GM21528 (cell line): ENCODE results near the gene DGKA.
"Not testable (repeated sequence)": the region's sequence is repeated elsewhere in the genome, so short reads cannot be mapped to it uniquely, and the experiment has no call there.

ENCODE experiments used
- ATAC-seq: cut with Tn5 transposase; IDR thresholded peaks from one replicate; pipeline ENCODE4 v1.9.1; 2021; ENCODE audit warnings: mild to moderate bottlenecking, moderate library complexity; ENCODE audit not compliant: unreplicated experiment, low FRiP score

Gene DGKA

GRCh38 chr12:55930771-55931316 is at the start of gene DGKA:
TSS of gene DGKA (plus strand) at chr12:55931162. CDS start at chr12:55936504, 5,342 bp downstream.
- no peak for ATAC-seq

DNA sequence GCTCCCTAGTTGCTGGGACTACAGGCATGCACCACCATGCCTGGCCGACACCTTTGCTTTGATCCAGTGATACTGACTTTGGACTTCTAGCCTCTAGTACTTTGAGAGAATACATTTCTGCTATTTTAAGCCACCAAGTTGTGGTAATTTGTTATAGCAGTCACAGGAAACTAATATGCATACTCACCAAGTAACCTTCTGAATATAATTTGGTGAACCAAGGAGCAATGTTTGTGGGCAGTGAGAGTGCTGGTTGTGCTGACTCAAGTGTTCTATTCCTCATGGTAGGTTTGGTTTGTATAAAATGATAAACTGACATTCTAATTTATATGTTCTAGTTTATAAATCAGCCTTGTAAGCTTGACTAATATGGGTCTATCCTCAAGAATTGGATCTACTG is 45.8 kb upstream of the DGKA start:
- ATAC-seq = no peak

- ATAC-seq = no peak
Measured at GRCh38 chr12:55891310-55891709, 39.7 kb upstream of the DGKA start.

GRCh38 chr12:55893723-55894122 is 37.2 kb upstream of the DGKA start:
- no peak for ATAC-seq

DNA sequence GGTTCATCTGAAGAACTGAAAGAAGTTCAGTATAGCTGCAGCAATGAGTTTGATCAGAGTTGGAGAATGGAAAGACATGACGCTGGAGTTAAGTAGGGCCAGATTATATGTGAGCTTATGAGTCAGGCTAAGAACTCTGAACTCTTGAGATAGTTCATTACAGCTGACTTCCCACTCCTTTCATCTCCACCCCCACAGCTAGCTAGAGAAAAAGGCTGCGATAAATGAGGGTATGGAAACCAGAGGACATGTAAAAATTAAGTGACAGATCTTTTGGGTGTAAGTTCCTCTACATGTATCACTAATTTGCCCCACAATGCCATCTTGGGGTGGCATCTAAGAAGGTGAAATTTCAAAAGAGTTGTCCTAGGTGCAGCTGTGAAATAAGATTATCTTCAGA is 31.9 kb upstream of the DGKA start:
- ATAC-seq = no peak

GRCh38 chr12:55901881-55902490 is 29.0 kb upstream of the DGKA start:
- ATAC-seq = no peak

GRCh38 chr12:55906056-55906455 is 24.9 kb upstream of the DGKA start:
- no peak for ATAC-seq

DNA sequence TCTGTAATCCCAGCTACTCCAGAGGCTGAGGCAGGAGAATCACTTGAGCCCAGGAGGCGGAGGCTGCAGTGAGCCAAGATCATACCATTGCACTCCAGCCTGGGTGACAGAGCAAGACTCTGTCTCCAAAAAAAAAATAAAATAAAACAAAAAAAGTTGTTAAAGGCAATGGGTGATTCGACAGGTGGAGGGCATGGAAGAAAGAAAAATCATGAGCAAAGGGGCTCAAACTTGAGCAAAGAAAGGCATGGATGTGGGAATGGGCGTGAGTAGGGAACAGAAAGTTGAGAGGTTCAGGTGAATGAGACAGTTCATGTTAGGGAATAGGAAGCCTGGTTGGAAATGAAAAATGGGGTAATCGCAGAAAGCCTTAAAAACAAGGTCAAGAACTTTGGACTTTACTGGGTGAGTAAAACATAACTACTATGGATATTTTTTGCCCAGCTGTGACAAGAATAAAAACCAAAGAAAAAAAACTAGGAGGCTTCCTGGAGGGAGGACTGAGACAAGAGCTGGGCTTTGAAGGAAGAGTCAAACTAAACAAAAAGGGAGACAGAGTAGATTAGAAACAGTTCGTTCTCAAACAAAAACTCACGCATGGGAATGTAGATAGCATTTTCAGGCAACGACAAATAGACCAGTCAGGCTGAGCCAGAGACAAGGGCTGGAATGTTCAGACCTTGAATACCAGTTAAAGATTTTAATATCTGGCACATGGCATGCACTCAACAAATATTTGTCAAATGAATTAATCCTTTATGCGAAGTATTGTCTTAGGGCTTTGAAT is 22.0 kb upstream of the DGKA start:
- ATAC-seq = no peak

DNA sequence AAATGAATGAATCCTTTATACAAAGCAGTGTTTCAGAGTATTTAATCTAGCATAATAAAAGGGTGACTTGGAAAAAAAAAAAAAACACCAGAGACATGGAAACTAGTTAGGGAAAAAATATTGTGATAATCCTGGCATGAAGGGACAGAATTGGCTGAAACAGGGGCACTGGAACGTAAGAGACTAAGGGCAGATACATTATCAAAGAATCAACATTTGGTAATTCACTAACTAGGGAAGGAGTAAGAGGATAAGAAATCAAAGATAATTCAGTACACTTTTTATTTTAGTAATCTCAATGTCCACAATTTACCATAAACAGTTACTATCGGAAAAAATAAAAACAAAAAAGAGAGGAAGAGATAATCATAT is 21.5 kb upstream of the DGKA start:
- ATAC-seq = no peak

GRCh38 chr12:55912908-55913307 is 18.1 kb upstream of the DGKA start:
- no peak for ATAC-seq

DNA sequence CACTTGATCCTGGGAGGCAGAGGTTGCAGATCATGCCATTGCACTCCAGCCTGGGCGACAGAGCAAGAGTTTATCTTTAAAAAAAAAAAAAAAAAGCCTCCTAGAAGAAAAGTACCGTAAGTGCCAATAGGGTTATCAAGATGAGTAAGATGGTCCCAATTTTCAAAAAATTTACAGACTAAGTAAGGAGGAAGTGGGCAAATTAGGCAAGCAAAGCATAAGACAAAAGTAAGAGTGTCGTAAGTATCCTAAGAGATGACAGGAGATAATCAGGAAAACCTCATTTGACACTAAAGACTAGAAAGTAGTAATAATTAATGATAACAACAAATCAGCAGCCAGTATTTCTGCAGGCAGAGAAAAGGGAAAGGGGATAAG is 15.5 kb upstream of the DGKA start:
- no peak for ATAC-seq

- not testable (repeated sequence) for ATAC-seq
Measured at GRCh38 chr12:55919032-55919431, 11.9 kb upstream of the DGKA start.

DNA sequence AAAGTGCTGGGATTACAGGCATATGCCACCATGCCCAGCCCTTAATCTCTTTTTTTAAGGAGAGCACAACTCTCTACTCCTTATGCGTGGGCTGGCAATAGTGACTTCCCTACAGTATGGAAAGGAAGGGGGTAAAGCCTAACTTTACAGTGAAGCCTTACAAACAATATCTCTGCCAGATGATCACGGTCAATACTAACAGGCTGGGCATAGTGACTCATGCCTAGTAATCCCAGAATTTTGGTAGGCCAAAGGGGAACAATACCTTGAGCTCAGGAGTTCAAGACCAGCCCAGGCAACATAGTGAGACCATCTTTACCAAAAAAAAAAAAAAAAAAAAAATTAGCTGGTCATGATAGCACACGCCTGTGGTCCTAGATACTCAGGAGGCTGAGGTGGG is 8.8 kb upstream of the DGKA start:
- no peak for ATAC-seq

GRCh38 chr12:55923648-55924047 is 7.3 kb upstream of the DGKA start:
- ATAC-seq = not testable (repeated sequence)

GRCh38 chr12:55925371-55925770 is 5.6 kb upstream of the DGKA start:
- ATAC-seq = no peak

GRCh38 chr12:55925870-55926737 is 4.9 kb upstream of the DGKA start:
- peak; percentile 1 for ATAC-seq

DNA sequence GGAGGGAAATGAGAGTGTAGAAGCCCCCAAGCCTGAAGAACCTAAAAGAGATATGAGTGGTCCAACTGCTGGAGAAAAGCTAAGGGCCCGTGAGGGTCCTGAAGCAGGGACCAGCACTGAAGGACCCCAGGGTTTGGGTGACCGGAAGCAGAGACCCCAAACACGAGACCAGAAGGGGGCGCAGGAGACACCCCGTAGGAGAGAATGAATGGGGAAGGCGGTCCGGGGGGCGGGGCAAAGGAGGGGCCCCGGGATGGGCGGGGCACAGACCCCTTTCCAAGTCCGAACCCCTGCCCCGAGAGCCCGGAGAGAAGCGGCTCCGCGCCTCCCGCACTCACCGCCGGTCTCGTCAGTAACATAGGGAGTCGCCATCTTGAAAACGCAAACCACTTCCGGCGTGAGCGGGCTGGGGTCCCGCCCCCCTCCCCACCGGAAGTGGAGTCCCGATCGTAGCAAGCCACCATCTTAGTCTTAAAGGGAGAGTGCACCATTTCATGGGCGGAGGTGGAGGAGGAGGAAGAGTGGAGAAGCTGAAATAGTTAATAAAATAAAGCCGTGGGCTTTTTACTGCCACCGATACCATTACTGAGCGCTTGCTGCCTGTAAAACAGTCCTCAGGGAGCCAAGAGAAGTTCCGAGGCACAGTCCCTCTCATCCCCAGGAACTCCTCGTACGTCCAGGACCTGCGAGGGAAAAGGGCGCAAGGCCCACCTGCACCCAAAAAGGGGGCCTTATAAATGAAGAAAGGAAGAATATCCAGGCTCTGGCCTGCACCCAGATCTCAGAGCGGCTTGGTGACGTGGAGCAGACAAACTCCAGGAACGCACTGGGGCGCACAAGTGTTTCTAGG is 4.0 kb upstream of the DGKA start:
- ATAC-seq = peak; percentile 50

GRCh38 chr12:55927588-55928502 is 3.1 kb upstream of the DGKA start, which contains the start of gene PYM1:
TSS of gene PYM1 (minus strand) at chr12:55927894. CDS start at chr12:55927761, 133 bp downstream.
- peak; percentile 37 for ATAC-seq

GRCh38 chr12:55929306-55929791 is 1.6 kb upstream of the DGKA start:
- peak; percentile 37 for ATAC-seq
